ENCODE measurements around the gene MAP4K2.

DNA sequence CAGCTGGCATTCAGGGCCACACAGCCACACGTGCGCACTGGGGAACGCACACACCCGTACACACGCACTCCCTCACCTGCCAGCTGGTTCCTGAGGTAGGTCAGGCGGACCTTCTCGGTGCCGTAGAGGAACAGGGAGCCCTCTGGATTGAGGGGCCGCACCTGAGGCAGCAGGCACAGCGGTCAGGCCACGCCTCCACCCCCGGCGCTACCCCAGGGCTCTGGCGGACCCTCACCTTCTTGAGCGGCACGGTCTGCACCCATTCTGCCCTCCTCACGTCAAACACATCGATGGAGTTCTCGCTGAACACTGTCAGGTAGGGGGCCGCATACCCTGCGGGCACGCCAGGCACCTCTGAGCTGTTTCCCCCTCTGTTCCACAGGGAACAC, 24.4 kb upstream of the MAP4K2 start:
- TF ChIP-seq POLR2A (IDR thresholded peaks at IDR 0.05; ENCODE audit: low read depth, low read length) (no peak), POLR2AphosphoS5 (IDR thresholded peaks at IDR 0.05; ENCODE audit: low read depth, low read length) (no peak)
